Suprapubic skin (tissue), 4 donors: ENCODE results near the gene RERE. TPM values are rescaled to one million over a fixed set of nuclear protein-coding genes. Genes with fewer than 3 reads are reported as not detected.
A peak's percentile ranks its signal among the peaks of the same experiment; 100 is the strongest.

ENCODE experiments used
- DNase-seq, 2 donors: peaks; one replicate each; pipeline ENCODE4 v3.0.0-alpha.2; 2019; ENCODE audit warnings: low spot score in 2 of 2
- H3K27ac ChIP-seq: fragments of 200-600 bp; sonication (generic); one replicate; pipeline ENCODE4 v1.5.1; 2019
- H3K27me3 ChIP-seq: fragments of 200-600 bp; sonication (generic); one replicate; pipeline ENCODE4 v1.5.1; 2019
- H3K36me3 ChIP-seq: fragments of 200-600 bp; sonication (generic); one replicate; pipeline ENCODE4 v1.5.1; 2019
- H3K4me1 ChIP-seq: fragments of 200-600 bp; sonication (generic); one replicate; pipeline ENCODE4 v1.5.1; 2019
- H3K4me3 ChIP-seq: fragments of 200-600 bp; sonication (generic); one replicate; pipeline ENCODE4 v1.5.1; 2019; ENCODE audit warnings: mild to moderate bottlenecking
- H3K9me3 ChIP-seq: fragments of 200-600 bp; sonication (generic); one replicate; pipeline ENCODE4 v1.5.1; 2019
- EP300 ChIP-seq: sonication (generic); formaldehyde crosslinking; IDR thresholded peaks from one replicate; pipeline ENCODE4 v1.6.1; 2017; ENCODE audit warnings: antibody characterized with exemption
- POLR2A ChIP-seq, 2 donors: fragments of 450-650 bp; IDR thresholded peaks; one replicate each; pipeline ENCODE4 v1.6.1; 2017; ENCODE audit warnings: antibody characterized with exemption in 2 of 2, mild to moderate bottlenecking in 2 of 2, moderate library complexity in 2 of 2
- POLR2AphosphoS5 ChIP-seq, 3 donors: sonication (generic); formaldehyde crosslinking; IDR thresholded peaks; one replicate each; pipeline ENCODE4 v1.6.1; 2017; ENCODE audit warnings: antibody characterized with exemption in 3 of 3
- WGBS: methylation state at CpG from one replicate; pipeline ENCODE4 v1.1.5; 2018; 5-methylcytosine and 5-hydroxymethylcytosine counted together
- total RNA-seq, 4 donors: library from RNA; depleted of rRNA; stranded (reverse); fragments of >200 nt; gene quantifications; one replicate each; pipeline ENCODE4 v1.1.0, GENCODE V29; 2016
- TF ChIP-seq, protein P1 (sequence below), 2 donors: fragments of 200-600 bp in 1 of 2; fragments of 450-650 bp in 1 of 2; sonication (generic) in 1 of 2; IDR thresholded peaks; one replicate each; pipeline ENCODE4 v1.5.1; 2016 to 2019; ENCODE audit warnings: antibody characterized with exemption in 2 of 2, mild to moderate bottlenecking in 1 of 2, moderate library complexity in 1 of 2

The RERE gene
- total RNA-seq, 4 donors from 2014 or later, result 43.4 to 113 (median 83.3) TPM

DNA sequence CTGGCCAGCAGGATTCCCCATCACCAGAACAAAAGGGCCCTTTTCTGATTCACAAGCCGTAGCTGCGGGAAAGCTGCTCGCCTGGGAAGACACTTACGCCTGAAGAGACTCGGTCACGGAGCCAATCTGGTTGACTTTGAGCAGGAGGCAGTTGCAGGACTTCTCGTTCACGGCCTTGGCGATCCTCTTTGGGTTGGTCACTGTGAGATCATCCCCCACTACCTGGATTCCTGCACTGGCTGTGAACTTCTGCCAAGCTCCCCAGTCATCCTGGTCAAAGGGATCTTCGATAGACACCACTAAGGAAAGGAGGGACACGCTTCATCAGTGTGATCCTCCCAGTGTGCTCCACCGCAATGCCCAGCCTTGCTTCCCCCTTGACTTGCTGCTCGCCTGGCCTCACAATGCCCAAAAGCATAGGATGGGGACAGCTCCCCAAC lies 46.4 kb upstream of the RERE start:
- peaks cover 96% of the 10 kb centered on the region for H3K36me3 ChIP-seq
- 94% methylated on average over 13 of the region's 13 CpGs for WGBS

DNA sequence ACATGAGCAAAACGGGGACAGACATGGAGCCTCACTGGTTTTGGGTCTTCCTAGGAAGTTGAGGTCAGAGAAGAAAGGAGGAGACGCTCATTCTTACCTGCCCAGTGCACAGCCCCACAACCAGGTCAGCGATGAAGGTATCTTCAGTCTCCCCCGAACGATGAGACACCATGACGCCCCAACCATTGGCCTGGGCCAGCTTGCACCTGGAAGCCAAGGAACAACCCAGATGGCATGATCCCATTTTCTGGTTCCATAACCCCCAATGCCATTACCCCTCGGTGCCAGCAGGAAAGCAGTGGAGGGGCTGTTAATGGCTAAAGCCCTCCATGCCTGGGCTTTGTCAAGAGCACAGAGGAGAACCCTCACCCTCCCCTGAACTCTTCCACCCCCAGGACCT lies 45.7 kb upstream of the RERE start:
- peaks cover 96% of the 10 kb centered on the region for H3K36me3 ChIP-seq
- TF ChIP-seq POLR2AphosphoS5 (IDR thresholded peaks at IDR 0.05), result no peak
- no peak for TF ChIP-seq POLR2A (IDR thresholded peaks at IDR 0.05)
- TF ChIP-seq, protein P1, sequence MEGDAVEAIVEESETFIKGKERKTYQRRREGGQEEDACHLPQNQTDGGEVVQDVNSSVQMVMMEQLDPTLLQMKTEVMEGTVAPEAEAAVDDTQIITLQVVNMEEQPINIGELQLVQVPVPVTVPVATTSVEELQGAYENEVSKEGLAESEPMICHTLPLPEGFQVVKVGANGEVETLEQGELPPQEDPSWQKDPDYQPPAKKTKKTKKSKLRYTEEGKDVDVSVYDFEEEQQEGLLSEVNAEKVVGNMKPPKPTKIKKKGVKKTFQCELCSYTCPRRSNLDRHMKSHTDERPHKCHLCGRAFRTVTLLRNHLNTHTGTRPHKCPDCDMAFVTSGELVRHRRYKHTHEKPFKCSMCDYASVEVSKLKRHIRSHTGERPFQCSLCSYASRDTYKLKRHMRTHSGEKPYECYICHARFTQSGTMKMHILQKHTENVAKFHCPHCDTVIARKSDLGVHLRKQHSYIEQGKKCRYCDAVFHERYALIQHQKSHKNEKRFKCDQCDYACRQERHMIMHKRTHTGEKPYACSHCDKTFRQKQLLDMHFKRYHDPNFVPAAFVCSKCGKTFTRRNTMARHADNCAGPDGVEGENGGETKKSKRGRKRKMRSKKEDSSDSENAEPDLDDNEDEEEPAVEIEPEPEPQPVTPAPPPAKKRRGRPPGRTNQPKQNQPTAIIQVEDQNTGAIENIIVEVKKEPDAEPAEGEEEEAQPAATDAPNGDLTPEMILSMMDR (IDR thresholded peaks at IDR 0.05), result no peak
- TF ChIP-seq EP300, result no peak
- no peak overlapping the region for H3K27ac ChIP-seq

More for the DNA sequence above, 46.4 kb upstream of the RERE start:
- Histone ChIP-seq H3K4me3 (no peak overlapping the region), H3K27ac (no peak overlapping the region), H3K4me1 (no peaks in the 10 kb centered on the region), H3K9me3 (no peaks in the 10 kb centered on the region), H3K27me3 (no peaks in the 10 kb centered on the region)
- no peak for DNase-seq
- TF ChIP-seq EP300, result no peak
- TF ChIP-seq, protein P1 (IDR thresholded peaks at IDR 0.05), result no peak
- TF ChIP-seq POLR2A (IDR thresholded peaks at IDR 0.05), result no peak
- TF ChIP-seq POLR2AphosphoS5 (IDR thresholded peaks at IDR 0.05), result no peak

GRCh38 chr1:8862528-8862927 lies 45.1 kb upstream of the RERE start:
- H3K27me3 ChIP-seq, result no peaks in the 10 kb centered on the region
- H3K4me1 ChIP-seq, result peaks cover 8% of the 10 kb centered on the region
- no peak overlapping the region for H3K4me3 ChIP-seq
- H3K27ac ChIP-seq, result no peak overlapping the region
- H3K36me3 ChIP-seq, result peaks cover 96% of the 10 kb centered on the region
- no peak for DNase-seq
- no peaks in the 10 kb centered on the region for H3K9me3 ChIP-seq
- TF ChIP-seq, protein P1 (IDR thresholded peaks at IDR 0.05), result no peak
- TF ChIP-seq POLR2AphosphoS5 (IDR thresholded peaks at IDR 0.05), result no peak
- no peak for TF ChIP-seq EP300
- TF ChIP-seq POLR2A (IDR thresholded peaks at IDR 0.05), result no peak
- WGBS, result 74% methylated on average over 2 of the region's 4 CpGs

More for the DNA sequence above, 45.7 kb upstream of the RERE start:
- Histone ChIP-seq H3K4me3 (no peak overlapping the region), H3K9me3 (no peaks in the 10 kb centered on the region), H3K27me3 (no peaks in the 10 kb centered on the region), H3K4me1 (peaks cover 6% of the 10 kb centered on the region)
- DNase-seq, result no peak
- 100% methylated on average over 2 of the region's 7 CpGs for WGBS

DNA sequence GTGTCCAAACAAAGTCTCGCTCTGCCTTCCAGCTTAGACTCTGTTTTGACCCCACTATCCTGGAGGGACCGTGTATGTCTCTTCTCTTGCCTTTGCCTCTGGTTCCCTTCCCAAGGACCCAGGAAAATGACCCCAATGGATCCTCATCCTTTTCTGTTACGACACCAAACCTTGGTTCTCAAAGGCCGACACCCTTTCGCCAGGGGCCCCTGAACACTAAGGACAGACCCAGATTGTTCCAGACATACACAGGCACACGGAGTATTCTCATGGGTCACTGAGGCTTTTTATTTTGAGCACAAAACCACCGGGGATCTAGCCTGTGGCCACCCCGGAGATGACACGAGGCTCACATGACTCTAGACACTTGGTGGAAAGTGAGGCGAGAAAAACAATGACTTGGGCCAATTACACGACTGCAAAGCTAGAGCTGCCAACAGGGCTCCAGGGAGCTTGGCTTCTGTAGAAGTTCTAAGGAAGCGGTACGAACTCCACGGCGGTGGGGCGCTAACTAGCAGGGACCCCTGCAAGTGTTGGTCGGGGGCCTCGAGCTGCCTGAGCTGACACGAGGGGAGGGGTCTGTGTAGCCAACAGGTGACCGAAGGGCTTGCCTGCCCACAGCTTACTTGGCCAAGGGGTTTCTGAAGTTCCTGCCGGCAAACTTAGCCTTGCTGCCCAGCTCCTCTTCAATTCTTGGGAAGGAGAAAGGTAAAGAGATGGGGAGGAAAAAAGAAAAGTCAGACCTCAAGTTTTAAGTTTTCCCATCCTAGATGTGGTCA lies 43.5 kb upstream of the RERE start:
- Histone ChIP-seq H3K36me3 (peaks cover 90% of the 10 kb centered on the region), H3K4me3 (no peak overlapping the region), H3K27me3 (no peaks in the 10 kb centered on the region), H3K4me1 (peaks cover 8% of the 10 kb centered on the region), H3K27ac (no peak overlapping the region), H3K9me3 (no peaks in the 10 kb centered on the region)
- TF ChIP-seq POLR2A (IDR thresholded peaks at IDR 0.05), result no peak
- TF ChIP-seq, protein P1 (IDR thresholded peaks at IDR 0.05), result no peak
- no peak for TF ChIP-seq EP300
- TF ChIP-seq POLR2AphosphoS5 (IDR thresholded peaks at IDR 0.05), result no peak
- 87% methylated on average over 21 of the region's 21 CpGs for WGBS
- no peak for DNase-seq

DNA sequence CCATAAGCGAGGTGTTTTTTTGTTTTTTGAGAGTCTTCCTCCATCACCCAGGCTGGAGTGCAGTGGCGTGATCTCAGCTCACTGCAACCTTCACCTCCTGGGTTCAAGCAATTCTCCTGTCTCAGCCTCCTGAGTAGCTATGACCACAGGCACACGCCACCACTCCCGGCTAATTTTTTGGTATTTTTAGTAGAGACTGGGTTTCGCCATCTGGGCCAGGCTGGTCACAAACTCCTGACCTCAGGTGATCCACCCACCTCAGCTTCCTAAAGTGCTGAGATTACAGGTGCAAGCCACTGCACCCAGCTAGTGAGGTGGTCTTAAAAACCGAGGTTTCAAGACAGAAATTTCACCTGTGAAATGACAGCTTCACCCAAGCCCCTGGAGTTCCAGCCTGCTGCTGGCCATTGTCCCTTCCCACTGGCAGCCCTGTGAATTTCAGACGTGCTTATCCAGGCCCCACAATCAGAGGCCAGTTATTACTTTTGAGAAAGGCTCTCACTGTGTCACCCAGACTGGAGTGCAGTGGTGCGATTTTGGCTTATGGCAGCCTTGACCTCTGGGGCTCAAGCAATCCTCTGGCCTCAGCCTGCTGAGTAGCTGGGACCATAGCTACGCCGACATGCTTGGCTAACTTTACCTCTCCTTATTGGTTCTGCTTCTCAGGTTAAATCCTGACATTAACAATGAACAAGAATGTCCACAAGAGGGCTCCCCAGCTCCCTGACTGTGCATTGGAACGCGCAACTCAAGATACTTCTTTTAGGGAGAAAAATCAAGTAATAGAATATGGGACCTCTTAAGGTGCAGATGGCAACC lies 41.7 kb upstream of the RERE start:
- TF ChIP-seq POLR2A (IDR thresholded peaks at IDR 0.05), result no peak
- TF ChIP-seq, protein P1 (IDR thresholded peaks at IDR 0.05), result peak; percentile 33 to 51
- peaks cover 8% of the 10 kb centered on the region for H3K4me1 ChIP-seq
- no peak overlapping the region for H3K27ac ChIP-seq
- no peak overlapping the region for H3K4me3 ChIP-seq
- no peaks in the 10 kb centered on the region for H3K9me3 ChIP-seq
- H3K27me3 ChIP-seq, result no peaks in the 10 kb centered on the region
- no peak for DNase-seq
- WGBS, result 73% methylated on average over 12 of the region's 12 CpGs
- H3K36me3 ChIP-seq, result peaks cover 72% of the 10 kb centered on the region
